Mesenchymal stem cell (in vitro differentiated cells and primary cell): ENCODE data around the gene SLC6A8.

ENCODE experiments used
- DNase-seq: peaks from one replicate; pipeline ENCODE4 v3.0.0-alpha.2; 2013
- H2AFZ ChIP-seq: one replicate; pipeline ENCODE4 v1.6.1; 2013; ENCODE audit warnings: low read depth, mild to moderate bottlenecking, control low read depth, inconsistent platforms, low read length, moderate library complexity
- H2AK5ac ChIP-seq: 2 replicates; pipeline ENCODE4 v1.6.1; 2013; ENCODE audit warnings: low read length, moderate library complexity, mild to moderate bottlenecking, inconsistent platforms; ENCODE audit not compliant: severe bottlenecking
- H2BK120ac ChIP-seq: one replicate; pipeline ENCODE4 v1.6.1; 2013; ENCODE audit warnings: low read depth, mild to moderate bottlenecking, inconsistent platforms, low read length, moderate library complexity
- H2BK12ac ChIP-seq, 2 experiments: one replicate each; pipeline ENCODE4 v1.6.1; 2013; ENCODE audit warnings: inconsistent platforms in 2 of 2, low read length in 2 of 2, mild to moderate bottlenecking in 2 of 2, moderate library complexity in 2 of 2, control low read depth in 1 of 2
- H2BK15ac ChIP-seq: one replicate; pipeline ENCODE4 v1.6.1; 2013; ENCODE audit warnings: mild to moderate bottlenecking, low read depth, inconsistent platforms; ENCODE audit not compliant: poor library complexity, severe bottlenecking
- H2BK5ac ChIP-seq: 2 replicates; pipeline ENCODE4 v1.6.1; 2013; ENCODE audit warnings: low read depth, mild to moderate bottlenecking, low read length, control low read depth, inconsistent platforms; ENCODE audit not compliant: poor library complexity, severe bottlenecking
- H3K14ac ChIP-seq, 2 experiments: one replicate each; pipeline ENCODE4 v1.6.1; 2013; ENCODE audit warnings: inconsistent platforms in 2 of 2, low read length in 2 of 2, control low read depth in 1 of 2, mild to moderate bottlenecking in 1 of 2, moderate library complexity in 1 of 2
- H3K18ac ChIP-seq, 2 experiments: one replicate each; pipeline ENCODE4 v1.6.1; 2013; ENCODE audit warnings: inconsistent platforms in 2 of 2, low read length in 2 of 2, control low read depth in 1 of 2, low read depth in 1 of 2, mild to moderate bottlenecking in 1 of 2
- H3K23ac ChIP-seq, 2 experiments: one replicate each; pipeline ENCODE4 v1.6.1; 2013; ENCODE audit warnings: inconsistent platforms in 2 of 2, low read length in 2 of 2, mild to moderate bottlenecking in 2 of 2, moderate library complexity in 2 of 2, control low read depth in 1 of 2
- H3K27ac ChIP-seq: 2 replicates; pipeline ENCODE4 v1.5.1; 2013; ENCODE audit warnings: mild to moderate bottlenecking, moderate library complexity, low read length, control low read depth, inconsistent platforms; ENCODE audit not compliant: poor library complexity, severe bottlenecking
- H3K27me3 ChIP-seq, 2 experiments: 2 replicates each; pipeline versions ENCODE4 v1.6.1 to v1.7.0; 2013; ENCODE audit warnings: low read length in 2 of 2, mild to moderate bottlenecking in 2 of 2, moderate library complexity in 2 of 2, control low read depth in 1 of 2, inconsistent platforms in 1 of 2; ENCODE audit not compliant: control insufficient read depth in 1 of 2, insufficient read depth in 1 of 2
- H3K36me3 ChIP-seq, 2 experiments: 2 replicates each; pipeline versions ENCODE4 v1.6.1 to v1.7.0; 2013; ENCODE audit warnings: low read length in 2 of 2, control low read depth in 1 of 2, inconsistent platforms in 1 of 2, low read depth in 1 of 2, mild to moderate bottlenecking in 1 of 2; ENCODE audit not compliant: insufficient read depth in 2 of 2, control insufficient read depth in 1 of 2
- H3K4ac ChIP-seq, 2 experiments: one replicate each; pipeline ENCODE4 v1.6.1; 2013; ENCODE audit warnings: inconsistent platforms in 2 of 2, low read length in 2 of 2, mild to moderate bottlenecking in 2 of 2, moderate library complexity in 2 of 2, control low read depth in 1 of 2, low read depth in 1 of 2
- H3K4me1 ChIP-seq: 2 replicates; pipeline ENCODE4 v1.6.1; 2013; ENCODE audit warnings: low read depth, low read length, control low read depth; ENCODE audit not compliant: control insufficient read depth, insufficient read depth
- H3K4me2 ChIP-seq: 2 replicates; pipeline ENCODE4 v1.6.1; 2013; ENCODE audit warnings: low read length, mild to moderate bottlenecking, inconsistent platforms; ENCODE audit not compliant: poor library complexity, severe bottlenecking
- H3K4me3 ChIP-seq, 2 experiments: 2 replicates each; pipeline versions ENCODE4 v1.5.1 to v1.7.0; 2013; ENCODE audit warnings: low read length in 2 of 2, mild to moderate bottlenecking in 2 of 2, control low read depth in 1 of 2, low read depth in 1 of 2; ENCODE audit not compliant: insufficient read depth in 1 of 2
- H3K79me1 ChIP-seq: replicated peaks from 2 replicates; pipeline ENCODE4 v1.6.1; 2013; ENCODE audit warnings: mild to moderate bottlenecking, control low read depth, low read length, inconsistent platforms; ENCODE audit not compliant: poor library complexity, severe bottlenecking
- H3K9ac ChIP-seq: 2 replicates; pipeline ENCODE4 v1.7.0; 2013; ENCODE audit warnings: mild to moderate bottlenecking, low read length, moderate library complexity
- H3K9me3 ChIP-seq: 2 replicates; pipeline ENCODE4 v1.7.0; 2013; ENCODE audit warnings: mild to moderate bottlenecking, low read length; ENCODE audit not compliant: control insufficient read depth
- H4K8ac ChIP-seq: one replicate; pipeline ENCODE4 v1.6.1; 2013; ENCODE audit warnings: inconsistent platforms, mild to moderate bottlenecking, low read length, moderate library complexity
- H4K91ac ChIP-seq: one replicate; pipeline ENCODE4 v1.6.1; 2013; ENCODE audit warnings: mild to moderate bottlenecking, low read length, inconsistent platforms
- WGBS: methylation state at CpG from one replicate; pipeline ENCODE4 v1.1.7; 2013; ENCODE audit warnings: mixed read lengths; 5-methylcytosine and 5-hydroxymethylcytosine counted together

Gene SLC6A8

GRCh38 chrX:153649915-153650782 lies 37.6 kb upstream of the SLC6A8 start:
- WGBS, result 63% methylated on average over 15 of the region's 41 CpGs
- Histone ChIP-seq H4K91ac (no peak overlapping the region), H3K4me2 (no peak overlapping the region), H3K27me3 (peaks cover 27 to 54% of the 10 kb centered on the region in 2 experiments), H3K4me3 (no peak overlapping the region), H2BK120ac (no peak overlapping the region), H2AK5ac (no peak overlapping the region), H4K8ac (no peak overlapping the region), H3K9me3 (peaks cover 19% of the 10 kb centered on the region), H2BK15ac (no peak overlapping the region), H3K18ac (no peak overlapping the region), H2BK5ac (no peak overlapping the region), H3K9ac (no peak overlapping the region), H3K23ac (no peak overlapping the region), H3K4ac (no peak overlapping the region), H2AFZ (no peak overlapping the region), H3K14ac (no peak overlapping the region), H3K4me1 (peaks cover 11% of the 10 kb centered on the region), H3K27ac (no peak overlapping the region), H3K79me1 (no peaks in the 10 kb centered on the region), H3K36me3 (no peaks in the 10 kb centered on the region), H2BK12ac (no peak overlapping the region)
- no peak for DNase-seq

GRCh38 chrX:153650959-153651358 lies 36.8 kb upstream of the SLC6A8 start:
- H2BK120ac ChIP-seq, result no peak overlapping the region
- no peak overlapping the region for H3K9ac ChIP-seq
- no peak overlapping the region for H4K8ac ChIP-seq
- no peak overlapping the region for H3K4me2 ChIP-seq
- DNase-seq, result no peak
- H2BK12ac ChIP-seq, result no peak overlapping the region
- WGBS, result 93% methylated on average over 8 of the region's 13 CpGs
- H2AFZ ChIP-seq, result no peak overlapping the region
- peaks cover 20% of the 10 kb centered on the region for H3K9me3 ChIP-seq
- H2BK5ac ChIP-seq, result no peak overlapping the region
- H3K14ac ChIP-seq, result no peak overlapping the region
- no peak overlapping the region for H3K4me3 ChIP-seq
- peaks cover 20 to 46% of the 10 kb centered on the region in 2 experiments for H3K27me3 ChIP-seq
- no peaks in the 10 kb centered on the region for H3K36me3 ChIP-seq
- H3K4ac ChIP-seq, result no peak overlapping the region
- H3K18ac ChIP-seq, result no peak overlapping the region
- H4K91ac ChIP-seq, result no peak overlapping the region
- H3K4me1 ChIP-seq, result peaks cover 11% of the 10 kb centered on the region
- H2AK5ac ChIP-seq, result no peak overlapping the region
- H3K23ac ChIP-seq, result no peak overlapping the region
- H3K79me1 ChIP-seq, result no peaks in the 10 kb centered on the region
- no peak overlapping the region for H2BK15ac ChIP-seq
- H3K27ac ChIP-seq, result no peak overlapping the region

DNA sequence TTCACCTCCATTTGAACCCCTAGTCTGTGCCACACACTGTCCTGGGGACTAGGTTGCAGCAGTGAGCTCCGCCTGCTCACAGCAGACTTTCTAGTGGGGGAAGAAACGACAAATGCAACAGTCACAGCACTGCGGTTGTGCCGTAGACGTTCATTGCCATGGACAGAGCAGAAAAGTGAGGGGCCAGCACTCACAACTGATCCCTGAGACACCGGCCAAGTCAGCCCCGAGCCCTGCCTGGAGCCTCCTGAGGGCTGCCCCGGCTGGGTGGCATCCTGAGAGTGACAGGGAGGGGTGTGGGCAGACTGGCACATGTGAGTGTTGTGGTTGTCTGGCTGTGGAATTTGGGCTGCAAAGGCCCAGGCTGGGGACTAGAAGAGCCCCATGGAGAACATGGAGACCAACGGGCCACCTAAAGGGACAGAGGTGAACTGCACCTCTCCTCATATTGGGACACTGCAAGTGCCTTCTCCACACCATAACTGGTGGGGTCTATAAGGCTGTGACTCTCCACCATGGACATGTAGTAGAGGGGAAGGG lies 36.1 kb upstream of the SLC6A8 start:
- Histone ChIP-seq H3K4me1 (peaks cover 10% of the 10 kb centered on the region), H4K8ac (no peak overlapping the region), H3K4ac (no peak overlapping the region), H3K36me3 (no peaks in the 10 kb centered on the region), H2AK5ac (no peak overlapping the region), H3K4me3 (no peak overlapping the region), H3K9ac (no peak overlapping the region), H3K79me1 (no peaks in the 10 kb centered on the region), H3K27me3 (peaks cover 13 to 40% of the 10 kb centered on the region in 2 experiments), H2BK5ac (no peak overlapping the region), H2AFZ (no peak overlapping the region), H3K14ac (no peak overlapping the region), H2BK15ac (no peak overlapping the region), H3K27ac (no peak overlapping the region), H3K18ac (no peak overlapping the region), H3K4me2 (no peak overlapping the region), H2BK12ac (no peak overlapping the region), H2BK120ac (no peak overlapping the region), H3K9me3 (peaks cover 20% of the 10 kb centered on the region), H3K23ac (no peak overlapping the region), H4K91ac (no peak overlapping the region)
- WGBS, result 86% methylated on average over 8 of the region's 9 CpGs
- DNase-seq, result no peak

DNA sequence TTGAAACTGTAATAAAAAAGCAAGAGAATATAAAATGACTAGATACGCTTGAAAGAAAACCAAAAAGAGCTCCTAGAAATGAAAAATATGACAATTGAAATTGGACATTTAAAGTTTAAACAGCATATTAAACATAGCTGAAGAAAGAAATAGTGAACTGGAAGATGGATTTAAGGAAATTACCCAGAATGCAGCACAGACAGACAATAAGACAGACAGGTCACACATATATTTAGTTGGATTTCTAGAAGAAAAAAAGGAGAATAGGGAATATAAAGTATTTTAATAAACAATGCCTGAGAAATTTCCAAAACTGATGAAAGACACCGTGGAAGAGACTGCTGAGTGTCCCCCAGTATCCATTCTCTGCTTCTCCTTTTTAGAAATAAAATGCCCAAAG lies 34.2 kb upstream of the SLC6A8 start:
- WGBS, result 71% methylated on average over 1 of the region's 2 CpGs
- H3K4ac ChIP-seq, result no peak overlapping the region

More for the DNA sequence above, 34.2 kb upstream of the SLC6A8 start:
- no peak overlapping the region for H2AK5ac ChIP-seq
- H2BK5ac ChIP-seq, result no peak overlapping the region
- no peak overlapping the region for H3K9ac ChIP-seq
- peaks cover 20% of the 10 kb centered on the region for H3K9me3 ChIP-seq
- no peak overlapping the region for H3K18ac ChIP-seq
- no peak overlapping the region for H4K8ac ChIP-seq
- H3K4me3 ChIP-seq, result no peak overlapping the region
- peaks cover 4 to 32% of the 10 kb centered on the region in 2 experiments for H3K27me3 ChIP-seq
- no peak overlapping the region for H2AFZ ChIP-seq
- no peak overlapping the region for H2BK120ac ChIP-seq
- H2BK15ac ChIP-seq, result no peak overlapping the region
- no peak overlapping the region for H3K4me2 ChIP-seq
- no peaks in the 10 kb centered on the region for H3K79me1 ChIP-seq
- H3K23ac ChIP-seq, result no peak overlapping the region
- DNase-seq, result no peak
- no peak overlapping the region for H3K14ac ChIP-seq
- no peaks in the 10 kb centered on the region for H3K4me1 ChIP-seq
- H2BK12ac ChIP-seq, result no peak overlapping the region
- H4K91ac ChIP-seq, result no peak overlapping the region
- H3K36me3 ChIP-seq, result no peaks in the 10 kb centered on the region
- no peak overlapping the region for H3K27ac ChIP-seq
